Erythroblast (primary cell): ENCODE results near the gene TBX4.
"Not testable (repeated sequence)": the region's sequence is repeated elsewhere in the genome, so short reads cannot be mapped to it uniquely, and the experiment has no call there.

ENCODE experiments used
- DNase-seq, 2 experiments: peaks; one replicate each; lab custom pipeline; 2025; lab: John Stamatoyannopoulos, UW
- GATA1 ChIP-seq: IDR thresholded peaks from 2 replicates; pipeline ENCODE4 v1.6.1; 2011; ENCODE audit warnings: low read depth, mild to moderate bottlenecking, control low read depth, low read length, moderate library complexity
- POLR2A ChIP-seq: IDR thresholded peaks from 2 replicates; pipeline ENCODE4 v1.6.1; 2011; ENCODE audit warnings: mild to moderate bottlenecking, low read length

Gene TBX4

GRCh38 chr17:61498042-61498994 lies 46.1 kb downstream of the TBX4 start:
- DNase-seq = no peak

GRCh38 chr17:61499632-61500031 lies 47.4 kb downstream of the TBX4 start:
- no peak for DNase-seq
- TF ChIP-seq GATA1 = no peak
- no peak for TF ChIP-seq POLR2A

More at GRCh38 chr17:61498042-61498994, 46.1 kb downstream of the TBX4 start:
- TF ChIP-seq POLR2A (no peak), GATA1 (no peak)

GRCh38 chr17:61500287-61500686 lies 48.1 kb downstream of the TBX4 start:
- TF ChIP-seq POLR2A = no peak
- no peak for DNase-seq

GRCh38 chr17:61502292-61502691 lies 50.1 kb downstream of the TBX4 start:
- TF ChIP-seq GATA1 (no peak), POLR2A (no peak)
- no peak for DNase-seq

GRCh38 chr17:61503961-61504360 lies 51.7 kb downstream of the TBX4 start:
- DNase-seq = no peak
- TF ChIP-seq GATA1 (no peak), POLR2A (no peak)

- TF ChIP-seq GATA1 (no peak), POLR2A (no peak)
- DNase-seq = no peak
Observed at GRCh38 chr17:61504697-61505096, 52.5 kb downstream of the TBX4 start.

- no peak for DNase-seq
- TF ChIP-seq GATA1 = no peak
- no peak for TF ChIP-seq POLR2A
Observed at GRCh38 chr17:61505846-61506627, 53.8 kb downstream of the TBX4 start.

- TF ChIP-seq POLR2A (no peak), GATA1 (no peak)
- no peak for DNase-seq
Observed at GRCh38 chr17:61507383-61508066, 55.3 kb downstream of the TBX4 start.

- TF ChIP-seq GATA1 (no peak), POLR2A (no peak)
- DNase-seq = no peak
Observed at GRCh38 chr17:61508912-61509311, 56.7 kb downstream of the TBX4 start.

GRCh38 chr17:61509454-61509853 lies 57.2 kb downstream of the TBX4 start:
- DNase-seq = not testable (repeated sequence)

- no peak for TF ChIP-seq GATA1
- no peak for TF ChIP-seq POLR2A
- DNase-seq = no peak
Observed at GRCh38 chr17:61510237-61510636, 58.0 kb downstream of the TBX4 start.

GRCh38 chr17:61510991-61511390 lies 58.8 kb downstream of the TBX4 start:
- TF ChIP-seq POLR2A = no peak
- no peak for TF ChIP-seq GATA1
- DNase-seq = no peak

GRCh38 chr17:61511480-61512182 lies 59.4 kb downstream of the TBX4 start:
- no peak for TF ChIP-seq GATA1
- no peak for TF ChIP-seq POLR2A
- no peak for DNase-seq

- no peak for TF ChIP-seq GATA1
- no peak for TF ChIP-seq POLR2A
- no peak for DNase-seq
Observed at GRCh38 chr17:61514491-61514890, 62.3 kb downstream of the TBX4 start.
